Activated CD4-positive, alpha-beta T cell treated with anti-CD3 and anti-CD28 coated beads, Interleukin-2, Interleukin-6, amounts not matched to agents 100 ng/mL and 50 ng/mL, durations not matched to agents 16 hours and 8 hours (primary cell): ENCODE data around the gene PTPN22.

Source experiments
- DNase-seq: peaks from one replicate; pipeline ENCODE4 v3.0.0-alpha.2; 2020

Gene PTPN22

GRCh38 chr1:113871597-113872113, at the start of gene PTPN22:
PTPN22 (minus strand) TSS chr1:113871712.
- peak; percentile 93 for DNase-seq

- DNase-seq, result no peak
Observed at GRCh38 chr1:113918243-113918642, 46.7 kb upstream of the PTPN22 start.

- no peak for DNase-seq
Observed at GRCh38 chr1:113917400-113918082, 46.0 kb upstream of the PTPN22 start.

GRCh38 chr1:113916974-113917373, 45.5 kb upstream of the PTPN22 start:
- no peak for DNase-seq

- no peak for DNase-seq
Observed at GRCh38 chr1:113913887-113914664, 42.6 kb upstream of the PTPN22 start.

- DNase-seq, result no peak
Observed at GRCh38 chr1:113913312-113913668, 41.8 kb upstream of the PTPN22 start.

GRCh38 chr1:113912594-113913311, 41.2 kb upstream of the PTPN22 start:
- no peak for DNase-seq

- peak; percentile 44 for DNase-seq
Observed at GRCh38 chr1:113905435-113905861, 33.9 kb upstream of the PTPN22 start.

GRCh38 chr1:113904674-113905434, 33.3 kb upstream of the PTPN22 start, which contains the start of the genes AP4B1 and DCLRE1B:
AP4B1 (minus strand) TSS chr1:113904799; CDS start chr1:113904717, 82 bp downstream.
DCLRE1B (plus strand) TSS chr1:113905326; CDS start chr1:113905587, 261 bp downstream.
- DNase-seq, result peak; percentile 99

- no peak for DNase-seq
Observed at GRCh38 chr1:113904293-113904673, 32.8 kb upstream of the PTPN22 start.

- DNase-seq, result peak; percentile 24
Observed at GRCh38 chr1:113903501-113904292, 32.2 kb upstream of the PTPN22 start.

- DNase-seq, result no peak
Observed at GRCh38 chr1:113901191-113901590, 29.7 kb upstream of the PTPN22 start.

GRCh38 chr1:113899111-113899510, 27.6 kb upstream of the PTPN22 start:
- DNase-seq, result no peak

- peak; percentile 17 for DNase-seq
Observed at GRCh38 chr1:113898241-113898814, 26.8 kb upstream of the PTPN22 start.

GRCh38 chr1:113895961-113896360, 24.4 kb upstream of the PTPN22 start:
- no peak for DNase-seq

GRCh38 chr1:113895098-113895497, 23.6 kb upstream of the PTPN22 start:
- DNase-seq, result no peak

GRCh38 chr1:113893267-113893666, 21.8 kb upstream of the PTPN22 start:
- no peak for DNase-seq

- no peak for DNase-seq
Observed at GRCh38 chr1:113891631-113892220, 20.2 kb upstream of the PTPN22 start.

- no peak for DNase-seq
Observed at GRCh38 chr1:113890816-113891215, 19.3 kb upstream of the PTPN22 start.

- no peak for DNase-seq
Observed at GRCh38 chr1:113887402-113888175, 16.1 kb upstream of the PTPN22 start, which contains the start of gene BCL2L15. BCL2L15 (minus strand) TSS chr1:113887581; CDS start chr1:113887375, 206 bp downstream.
